Heart right ventricle (tissue), 16 donors: ENCODE results near the gene CSF3R. TPM values are rescaled to one million over a fixed set of nuclear protein-coding genes. Genes with fewer than 3 reads are reported as not detected.

Experiments used
- ATAC-seq, 8 donors: fragments of 200-7000 bp; cut with Tn5 transposase; one replicate each; pipeline ENCODE4 v1.9.1; 2020; ENCODE audit warnings: mild to moderate bottlenecking in 8 of 8, moderate library complexity in 8 of 8, moderate number of reproducible peaks in 1 of 8
- DNase-seq, 2 donors: peaks; one replicate each; pipeline ENCODE4 v3.0.0-alpha.2; 2020
- H3K27ac ChIP-seq, 10 donors: fragments of 200-600 bp; sonication (generic) in 2 of 10; one replicate each; pipeline versions ENCODE4 v1.5.0 to v1.8.0; 2020 to 2022; ENCODE audit warnings: mild to moderate bottlenecking in 3 of 10
- H3K27me3 ChIP-seq, 7 donors: fragments of 200-600 bp; one replicate each; pipeline ENCODE4 v1.8.0; 2021 to 2022; ENCODE audit warnings: mild to moderate bottlenecking in 2 of 7
- H3K36me3 ChIP-seq, 9 donors: fragments of 200-600 bp; sonication (generic) in 1 of 9; one replicate each; pipeline versions ENCODE4 v1.5.0 to v1.8.0; 2020 to 2022; ENCODE audit warnings: mild to moderate bottlenecking in 2 of 9
- H3K4me1 ChIP-seq, 9 donors: fragments of 200-600 bp; sonication (generic) in 1 of 9; one replicate each; pipeline versions ENCODE4 v1.5.0 to v1.8.0; 2020 to 2022; ENCODE audit warnings: mild to moderate bottlenecking in 4 of 9
- H3K4me3 ChIP-seq, 10 donors: fragments of 200-600 bp; sonication (generic) in 2 of 10; one replicate each; pipeline versions ENCODE4 v1.5.0 to v1.8.0; 2020 to 2022; ENCODE audit warnings: mild to moderate bottlenecking in 7 of 10, moderate library complexity in 2 of 10
- H3K9me3 ChIP-seq, 11 donors: fragments of 200-600 bp in 10 of 11; sonication (generic) in 2 of 11; one replicate each; pipeline versions ENCODE4 v1.5.0 to v1.8.0; 2013 to 2022; ENCODE audit warnings: mild to moderate bottlenecking in 2 of 11, control low read depth in 1 of 11, moderate library complexity in 1 of 11
- CTCF ChIP-seq, 9 donors: fragments of 200-600 bp; sonication (generic) in 2 of 9; IDR thresholded peaks; one replicate each; pipeline versions ENCODE4 v1.5.0 to v1.8.0; 2021 to 2022; ENCODE audit warnings: antibody characterized with exemption in 9 of 9, mild to moderate bottlenecking in 5 of 9, moderate library complexity in 1 of 9
- WGBS, 2 donors: extraction: QIAGEN DNeasy Blood & Tissue Kit; methylation state at CpG; one replicate each; pipeline ENCODE4 v1.1.7; 2013; ENCODE audit warnings: inconsistent platforms in 1 of 2; 5-methylcytosine and 5-hydroxymethylcytosine counted together
- intact Hi-C, 10 donors: fragments of 100-400 bp; cut with DNase I; formaldehyde crosslinking; loops; one replicate each; pipeline versions ENCODE4 v1.11.1 to v1.14.2; 2022
- polyA plus RNA-seq, 2 donors: library from polyadenylated mRNA; stranded (reverse); fragments of 200-250 nt; gene quantifications; one replicate each; pipeline ENCODE4 v1.2.3, GENCODE V29; 2013
- total RNA-seq, 10 donors: library from RNA; stranded (reverse); fragmentation: NEBNext Ultra II Directional in 3 of 10; extraction: Animal tissue kit (Norgen Biotek cat#: 25700) in 3 of 10; gene quantifications; one replicate each; pipeline versions ENCODE4 v1.2.1 to v1.2.4, GENCODE V29; 2021 to 2023
- donor health status: Arrhythmogenic right ventricular cardiomyopathy.
- donor health status: ischemic (EF 13 %, LVEDD 7.1; RV severe dilation, severe dysfunction).
- donor health status: healthy with polysubstance abuse.
- donor health status: DM: no; HTN: yes; CAD: no.
- donor health status: DM: no; HTN: no; CAD: no.
- donor health status: ischemic (EF 25% LVEDD 6.9; RV normal size, moderate dysfunction).
- donor health status: ischemic (EF 25% LVEDD 5.7; RV mildly dilated, moderate dysfunction).
- donor health status: healthy.
- donor health status: DM: yes; HTN: yes; CAD: no.
- donor health status: Ischemic cardiomyopathy.
- donor health status: ischemic (EF 35%, LVEDD 5.7; RV mildly dilated, moderate dysfunction).
- donor health status: nonischemic (EF 11% LVEDD 7.7; RV severe dilation, severe dysfunction).
- donor health status: DM: yes; HTN: yes; CAD: no.
- donor health status: PGD.
- donor health status: ischemic (EF 29% LVEDD 5.4; RV normal size, mild dysfunction).
- donor health status: nonischemic (EF 23%, LVEDD 6.1; RV moderate dilation, normal function).

CSF3R gene
- total and polyA plus RNA-seq, 12 donors, result 1.8 to 13.9 (median 4.2) TPM

DNA sequence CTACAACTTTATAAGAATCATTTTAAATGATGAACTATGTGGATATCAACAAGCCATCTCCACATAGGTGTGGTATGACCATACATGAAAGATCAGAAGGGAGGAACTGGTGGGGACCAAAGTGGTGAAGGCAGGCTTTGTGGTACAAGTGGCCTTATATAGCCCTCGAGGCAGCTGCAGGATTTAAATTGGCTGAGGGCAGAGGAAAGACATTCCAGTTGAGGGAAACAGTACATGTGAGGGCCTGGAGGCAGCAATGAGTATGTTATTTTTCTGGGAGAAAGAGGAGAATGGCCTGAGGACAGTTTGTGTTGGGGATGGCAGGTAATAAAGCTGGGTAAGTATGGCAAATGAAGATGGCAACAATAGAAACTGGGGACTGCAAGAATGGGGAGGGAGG, 49.6 kb downstream of the CSF3R start:
- Histone ChIP-seq H3K27me3 (no peaks in the 10 kb centered on the region), H3K9me3 (no peaks in the 10 kb centered on the region), H3K4me1 (peaks cover 0 to 4% (median 0%) of the 10 kb centered on the region in 9 donors), H3K36me3 (peaks cover 0 to 47% (median 22%) of the 10 kb centered on the region in 9 donors), H3K4me3 (no peak overlapping the region), H3K27ac (peak overlapping the region in 1 of 10 donors; percentile 17)
- TF ChIP-seq CTCF (IDR thresholded peaks at IDR 0.05), result no peak
- intact Hi-C loops, result no loop called here
- ATAC-seq (no peak), DNase-seq (no peak)
- 39 to 52% methylated on average over 1 of the region's 1 CpG for WGBS, 2 donors

- 57 to 63% methylated on average over 4 of the region's 4 CpGs for WGBS, 2 donors
- no peak for DNase-seq
- Histone ChIP-seq H3K4me3 (no peak overlapping the region), H3K27me3 (no peaks in the 10 kb centered on the region), H3K4me1 (peaks cover 0 to 4% (median 0%) of the 10 kb centered on the region in 9 donors), H3K27ac (peak overlapping the region in 2 of 10 donors; percentile 4 to 17), H3K9me3 (no peaks in the 10 kb centered on the region), H3K36me3 (peaks cover 0 to 46% (median 22%) of the 10 kb centered on the region in 9 donors)
- no peak for ATAC-seq
- no peak for TF ChIP-seq CTCF (IDR thresholded peaks at IDR 0.05)
- intact Hi-C loops, result no loop called here
Measured at GRCh38 chr1:36432616-36433015, 50.1 kb downstream of the CSF3R start.

GRCh38 chr1:36425791-36426190, 56.9 kb downstream of the CSF3R start:
- ATAC-seq, result no peak
- 81 to 84% methylated on average over 4 of the region's 4 CpGs for WGBS, 2 donors

DNA sequence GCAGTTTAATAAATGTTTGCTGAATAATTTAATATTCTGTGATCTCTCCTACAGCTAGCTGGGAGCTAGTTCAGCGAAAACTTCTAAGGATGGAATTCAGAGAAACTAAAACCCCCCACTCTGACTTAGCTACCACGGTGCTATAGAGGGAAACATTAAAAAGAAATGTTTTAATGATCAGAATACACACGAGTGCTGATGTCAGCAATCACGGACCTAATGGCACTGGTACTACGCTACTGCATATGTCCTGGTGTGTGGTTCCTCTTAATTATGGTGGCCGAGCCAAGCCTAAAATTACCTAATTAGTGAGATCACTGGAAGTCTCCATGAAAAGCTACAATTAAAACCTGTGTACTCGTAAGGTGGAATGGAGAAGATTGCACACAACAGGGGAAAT, 61.1 kb downstream of the CSF3R start:
- Histone ChIP-seq H3K4me3 (no peak overlapping the region), H3K9me3 (no peaks in the 10 kb centered on the region), H3K36me3 (peaks cover 0 to 49% (median 4%) of the 10 kb centered on the region in 9 donors), H3K27me3 (no peaks in the 10 kb centered on the region), H3K27ac (no peak overlapping the region), H3K4me1 (peaks cover 4 to 18% (median 13%) of the 10 kb centered on the region in 9 donors)
- TF ChIP-seq CTCF (IDR thresholded peaks at IDR 0.05), result no peak
- intact Hi-C loops, result loop anchor here (1.0 to 10.0 kb wide), 8 partner anchors 79 to 327 kb away; partner anchors contain the start of gene TRAPPC3 (in 1 of the 10)
- ATAC-seq (no peak), DNase-seq (no peak)
- WGBS, 2 donors, result 81 to 92% methylated on average over 7 of the region's 7 CpGs

More at GRCh38 chr1:36425791-36426190, 56.9 kb downstream of the CSF3R start:
- intact Hi-C loops, result loop anchor here in 3 of 10 donors (10.0 kb wide), 3 partner anchors 281 to 331 kb away; partner anchors contain the start of gene TRAPPC3 (in 1 of the 3)
- TF ChIP-seq CTCF (IDR thresholded peaks at IDR 0.05), result no peak
- DNase-seq, result no peak
- Histone ChIP-seq H3K27me3 (no peaks in the 10 kb centered on the region), H3K4me3 (no peak overlapping the region), H3K9me3 (no peaks in the 10 kb centered on the region), H3K36me3 (peaks cover 0 to 55% (median 10%) of the 10 kb centered on the region in 9 donors), H3K4me1 (peaks cover 0 to 4% (median 0%) of the 10 kb centered on the region in 9 donors), H3K27ac (no peak overlapping the region)
